ENCODE measurements around the gene ROR1.

GRCh38 chr1:64095832-64096231 lies 322.0 kb downstream of the ROR1 start:
- TF ChIP-seq POLR2A (IDR thresholded peaks at IDR 0.05) (no peak), POLR2AphosphoS5 (IDR thresholded peaks at IDR 0.05) (no peak), EP300 (IDR thresholded peaks at IDR 0.05) (no peak)
- TF ChIP-seq, protein P1, sequence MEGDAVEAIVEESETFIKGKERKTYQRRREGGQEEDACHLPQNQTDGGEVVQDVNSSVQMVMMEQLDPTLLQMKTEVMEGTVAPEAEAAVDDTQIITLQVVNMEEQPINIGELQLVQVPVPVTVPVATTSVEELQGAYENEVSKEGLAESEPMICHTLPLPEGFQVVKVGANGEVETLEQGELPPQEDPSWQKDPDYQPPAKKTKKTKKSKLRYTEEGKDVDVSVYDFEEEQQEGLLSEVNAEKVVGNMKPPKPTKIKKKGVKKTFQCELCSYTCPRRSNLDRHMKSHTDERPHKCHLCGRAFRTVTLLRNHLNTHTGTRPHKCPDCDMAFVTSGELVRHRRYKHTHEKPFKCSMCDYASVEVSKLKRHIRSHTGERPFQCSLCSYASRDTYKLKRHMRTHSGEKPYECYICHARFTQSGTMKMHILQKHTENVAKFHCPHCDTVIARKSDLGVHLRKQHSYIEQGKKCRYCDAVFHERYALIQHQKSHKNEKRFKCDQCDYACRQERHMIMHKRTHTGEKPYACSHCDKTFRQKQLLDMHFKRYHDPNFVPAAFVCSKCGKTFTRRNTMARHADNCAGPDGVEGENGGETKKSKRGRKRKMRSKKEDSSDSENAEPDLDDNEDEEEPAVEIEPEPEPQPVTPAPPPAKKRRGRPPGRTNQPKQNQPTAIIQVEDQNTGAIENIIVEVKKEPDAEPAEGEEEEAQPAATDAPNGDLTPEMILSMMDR (IDR thresholded peaks at IDR 0.05), result no peak
